ENCODE data around the gene NTRK1.

NTRK1 gene

GRCh38 chr1:156899956-156900718, 39.5 kb downstream of the NTRK1 start:
- no peak for DNase-seq

GRCh38 chr1:156900896-156901589, 40.4 kb downstream of the NTRK1 start:
- no peak for DNase-seq

GRCh38 chr1:156901590-156901900, 40.9 kb downstream of the NTRK1 start:
- no peak for DNase-seq

- DNase-seq = no peak
Observed at GRCh38 chr1:156901966-156902915, 41.6 kb downstream of the NTRK1 start.

- DNase-seq = no peak
Observed at GRCh38 chr1:156903328-156904091, 42.8 kb downstream of the NTRK1 start.

GRCh38 chr1:156904187-156904959, 43.7 kb downstream of the NTRK1 start:
- no peak for DNase-seq

- no peak for DNase-seq
Observed at GRCh38 chr1:156905176-156905575, 44.5 kb downstream of the NTRK1 start.

GRCh38 chr1:156905651-156906050, 45.0 kb downstream of the NTRK1 start:
- DNase-seq = no peak

- no peak for DNase-seq
Observed at GRCh38 chr1:156906206-156906906, 45.7 kb downstream of the NTRK1 start.

- no peak for DNase-seq
Observed at GRCh38 chr1:156908541-156908940, 47.9 kb downstream of the NTRK1 start.

- DNase-seq = no peak
Observed at GRCh38 chr1:156908955-156909354, 48.3 kb downstream of the NTRK1 start.

GRCh38 chr1:156909671-156910070, 49.0 kb downstream of the NTRK1 start:
- DNase-seq = no peak

- no peak for DNase-seq
Observed at GRCh38 chr1:156910309-156910782, 49.7 kb downstream of the NTRK1 start.

GRCh38 chr1:156911577-156912298, 51.1 kb downstream of the NTRK1 start:
- peak; percentile 22 for DNase-seq

GRCh38 chr1:156912310-156912709, 51.6 kb downstream of the NTRK1 start:
- DNase-seq = no peak

- DNase-seq = peak; percentile 75
Observed at GRCh38 chr1:156912861-156913808, 52.5 kb downstream of the NTRK1 start.

GRCh38 chr1:156913809-156914387, 53.2 kb downstream of the NTRK1 start:
- DNase-seq = no peak

GRCh38 chr1:156914440-156914856, 53.8 kb downstream of the NTRK1 start:
- no peak for DNase-seq

Measured in NCI-H1092 treated with DMSO at 0.1 percent for 48 hours (cell line).